SHP77 (cell line): ENCODE results near the gene MRPS2.
"Not testable (repeated sequence)": the region's sequence is repeated elsewhere in the genome, so short reads cannot be mapped to it uniquely, and the experiment has no call there.

Experiments used
- DNase-seq, 2 experiments: peaks; one replicate each; lab custom pipeline; 2025; lab: John Stamatoyannopoulos, UW

Gene MRPS2

DNA sequence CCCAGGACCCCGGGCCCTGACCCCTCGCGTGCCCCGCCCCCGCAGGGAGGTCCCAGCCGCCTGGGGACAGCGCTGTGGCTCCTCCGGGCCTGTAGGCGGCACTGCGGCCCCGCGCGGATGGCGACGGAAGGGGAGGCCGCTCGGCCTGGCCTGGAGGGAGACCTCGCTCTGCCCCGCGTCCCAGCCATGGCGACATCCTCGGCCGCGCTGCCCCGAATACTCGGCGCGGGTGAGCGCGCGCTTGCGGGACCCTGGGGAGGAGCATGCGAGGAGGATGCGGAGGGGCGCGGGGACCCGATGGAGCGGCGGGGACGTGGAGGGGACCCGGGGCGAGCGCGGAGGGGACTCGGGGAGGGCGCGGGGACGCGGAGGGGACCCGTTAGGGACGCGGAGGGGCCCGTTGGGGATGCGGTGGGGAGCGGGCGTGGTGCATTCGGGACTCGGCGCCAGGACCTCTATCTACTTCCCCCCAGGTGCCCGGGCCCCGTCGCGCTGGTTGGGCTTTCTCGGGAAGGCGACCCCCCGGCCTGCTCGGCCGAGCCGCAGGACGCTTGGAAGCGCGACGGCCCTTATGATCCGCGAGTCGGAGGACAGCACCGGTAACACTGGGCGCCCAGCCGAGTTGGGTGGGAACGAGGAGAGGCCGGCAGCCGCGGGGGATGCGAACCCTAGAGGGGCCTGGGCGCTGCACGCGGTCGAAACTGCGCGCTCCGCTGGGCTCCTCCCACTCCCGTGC, at the start of gene MRPS2:
Gene MRPS2 (plus strand): TSS at position 158 of the 736 bp plus-strand sequence. CDS start 29 bp downstream, at position 187.
- peak; percentile 63 to 85 for DNase-seq

DNA sequence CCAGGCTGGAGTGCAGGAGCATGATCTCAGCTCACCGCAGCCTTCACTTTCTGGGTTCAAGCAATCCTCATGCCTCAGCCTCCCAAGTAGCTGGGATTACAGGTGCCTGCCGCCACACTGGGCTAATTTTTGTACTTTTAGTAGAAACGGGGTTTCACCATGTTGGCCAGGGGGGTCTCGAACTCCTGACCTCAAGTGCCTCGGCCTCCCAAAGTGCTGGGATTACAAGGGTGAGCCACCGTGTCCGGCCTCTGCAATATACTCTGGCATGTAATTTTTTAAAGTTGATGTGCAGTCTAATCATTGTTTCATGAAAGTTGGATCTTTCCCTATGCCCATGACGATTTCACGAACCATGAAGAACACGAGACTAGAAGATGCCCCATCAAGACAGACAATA, 49.5 kb upstream of the MRPS2 start:
- DNase-seq: no peak

DNA sequence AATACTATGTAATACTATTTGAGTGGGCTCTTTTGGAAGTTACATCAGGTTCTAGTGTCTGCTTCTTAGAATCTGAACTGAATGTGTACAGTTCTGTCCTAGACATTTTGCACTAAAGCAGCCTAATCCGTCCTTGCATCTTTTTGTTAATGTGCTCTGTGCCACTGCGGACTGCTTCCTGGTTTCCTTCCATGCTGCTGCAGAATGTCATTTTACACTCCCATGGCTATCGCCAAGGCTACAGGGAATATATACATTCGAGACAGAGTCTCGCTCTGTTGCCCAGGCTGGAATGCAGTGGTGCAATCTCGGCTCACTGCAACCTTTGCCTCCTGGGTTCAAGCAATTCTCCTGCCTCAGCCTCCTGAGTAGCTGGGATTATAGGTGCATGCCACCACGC, 48.6 kb upstream of the MRPS2 start:
- not testable (repeated sequence) for DNase-seq

DNA sequence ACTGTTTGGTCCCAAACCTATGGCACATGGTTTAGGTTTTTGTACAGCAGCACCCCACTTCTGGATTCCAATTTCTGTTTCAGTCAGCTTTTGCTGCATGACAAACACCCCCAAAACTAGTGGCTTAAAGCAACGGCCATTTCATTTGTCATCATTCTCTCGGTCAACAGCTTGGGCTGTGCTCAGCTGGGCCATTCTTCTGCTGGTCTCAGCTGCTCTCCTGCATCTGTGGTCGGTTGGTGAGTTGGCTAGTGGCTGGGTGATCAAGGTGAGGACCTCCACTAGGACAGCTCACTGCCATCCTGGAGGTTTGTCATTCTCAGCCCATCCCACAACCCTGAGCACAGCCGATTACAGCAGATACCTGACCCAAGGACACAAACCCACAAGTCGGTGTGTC, 45.7 kb upstream of the MRPS2 start:
- DNase-seq: no peak

DNA sequence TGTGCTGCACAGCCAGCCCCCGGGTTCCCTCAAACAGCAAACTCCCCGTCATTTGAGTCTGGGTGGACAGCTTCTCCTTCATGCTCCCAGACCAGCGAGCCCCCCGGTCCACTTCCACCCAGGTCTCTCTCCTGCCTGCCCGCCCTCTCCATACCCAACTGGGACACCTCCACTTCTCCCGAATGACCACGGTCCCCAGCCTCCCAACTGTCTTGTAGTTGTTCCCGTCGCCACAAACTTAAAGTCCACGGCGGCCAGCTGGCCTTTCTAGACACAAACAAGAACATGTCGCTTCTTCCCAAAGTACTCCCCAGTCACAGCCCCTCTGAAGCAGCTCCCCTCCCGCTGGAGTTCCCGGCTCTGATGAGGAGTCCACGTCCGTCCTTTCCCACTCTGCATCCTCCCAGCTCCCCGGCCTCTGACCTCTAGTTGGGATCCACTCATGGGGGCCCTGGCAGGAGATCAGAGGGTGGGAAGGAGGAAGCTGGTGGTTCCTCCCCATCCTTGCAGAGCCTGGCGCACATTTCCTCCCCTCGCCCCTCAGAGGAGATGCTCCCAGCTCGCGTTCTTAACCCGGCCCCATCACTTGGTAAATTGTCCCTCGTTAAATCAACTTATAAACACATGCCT, 45.0 kb upstream of the MRPS2 start:
- no peak for DNase-seq

DNA sequence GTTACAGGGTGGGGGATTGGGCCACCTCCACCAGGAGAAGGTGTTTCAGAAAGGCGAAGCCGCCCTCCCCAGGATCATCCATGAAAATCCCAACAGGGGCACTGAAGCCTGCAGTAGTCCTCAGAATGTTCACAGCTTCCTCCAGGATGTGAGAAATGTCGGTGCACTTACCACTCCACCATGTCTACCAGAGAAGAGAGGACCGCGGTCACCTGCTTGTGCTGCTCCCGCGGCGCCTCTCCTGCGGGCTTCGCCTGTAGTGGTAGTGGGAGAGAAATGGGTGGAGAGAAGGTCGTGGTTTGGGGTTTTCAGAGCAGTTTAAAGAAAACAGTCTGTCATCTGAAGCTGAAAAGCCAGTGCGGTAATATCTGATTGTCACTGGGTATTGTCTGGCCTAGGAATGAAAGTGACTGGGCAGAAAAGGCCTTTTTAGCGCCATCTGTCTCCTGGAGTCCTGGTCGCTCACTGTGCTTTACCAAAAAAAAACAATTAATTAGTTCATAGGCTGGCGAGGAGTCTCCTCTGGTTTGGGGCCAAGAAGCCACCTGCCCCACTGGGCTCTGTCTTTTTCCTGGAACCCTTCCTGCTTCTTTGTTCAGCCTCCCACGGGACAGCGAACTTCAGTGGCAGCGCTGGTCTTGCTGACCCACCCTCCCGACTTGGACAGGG, 43.9 kb upstream of the MRPS2 start:
- DNase-seq: no peak

DNA sequence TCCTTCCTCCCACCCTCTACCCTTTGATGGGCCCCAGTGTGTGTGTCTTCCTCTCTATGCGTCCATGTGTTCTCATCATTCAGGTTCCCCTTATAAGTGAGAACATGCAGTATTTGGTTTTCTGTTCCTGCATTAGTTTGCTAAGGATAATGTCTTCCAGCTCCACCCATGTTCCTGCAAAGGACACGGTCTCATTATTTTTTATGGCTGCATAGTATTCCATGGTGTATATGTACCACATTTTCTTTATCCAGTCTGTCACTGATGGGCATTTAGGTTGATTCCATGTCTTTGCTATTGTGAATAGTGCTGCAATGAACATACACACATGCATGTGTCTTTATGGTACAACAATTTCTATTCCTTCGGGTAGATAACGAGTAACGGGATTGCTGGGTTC, 42.0 kb upstream of the MRPS2 start:
- not testable (repeated sequence) for DNase-seq

DNA sequence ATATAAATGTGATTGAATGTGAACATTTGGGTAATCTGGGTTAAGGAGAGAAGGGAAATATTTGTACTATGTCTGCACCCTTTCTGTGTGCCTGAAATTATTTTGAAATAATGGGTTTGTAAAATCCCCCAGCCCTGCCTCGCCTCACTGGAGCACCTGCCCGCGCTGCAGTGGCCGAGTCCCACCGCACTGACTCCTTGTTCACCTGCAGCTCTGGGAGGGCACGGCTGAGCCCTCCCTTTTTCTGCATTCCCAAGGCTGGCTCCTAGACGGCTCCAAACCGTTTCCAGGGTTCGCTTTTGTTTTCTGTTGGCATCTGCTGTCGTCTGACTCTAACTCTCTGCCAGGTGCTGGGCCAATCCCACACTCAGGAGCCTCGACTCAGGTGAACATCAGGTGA, 38.5 kb upstream of the MRPS2 start:
- DNase-seq: no peak

DNA sequence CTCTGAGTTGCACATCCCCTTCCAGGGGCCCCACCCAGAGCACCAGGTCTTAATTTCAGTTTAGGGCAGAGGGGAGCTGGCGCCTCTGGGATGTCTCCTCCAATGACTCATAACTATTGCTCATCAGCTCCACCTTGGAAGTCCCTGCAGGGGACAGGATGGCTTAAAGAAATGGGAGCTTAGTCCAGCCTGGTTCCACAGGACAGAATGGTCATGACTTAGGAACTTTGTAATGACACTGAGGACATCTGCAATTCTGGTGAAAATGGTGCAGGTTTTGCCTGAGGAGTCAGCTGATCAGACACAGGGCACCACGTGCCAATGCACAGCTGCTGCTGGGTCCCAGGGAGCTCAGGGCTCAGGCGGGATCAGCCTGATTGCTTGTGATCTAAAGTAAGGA, 37.3 kb upstream of the MRPS2 start:
- DNase-seq: no peak

DNA sequence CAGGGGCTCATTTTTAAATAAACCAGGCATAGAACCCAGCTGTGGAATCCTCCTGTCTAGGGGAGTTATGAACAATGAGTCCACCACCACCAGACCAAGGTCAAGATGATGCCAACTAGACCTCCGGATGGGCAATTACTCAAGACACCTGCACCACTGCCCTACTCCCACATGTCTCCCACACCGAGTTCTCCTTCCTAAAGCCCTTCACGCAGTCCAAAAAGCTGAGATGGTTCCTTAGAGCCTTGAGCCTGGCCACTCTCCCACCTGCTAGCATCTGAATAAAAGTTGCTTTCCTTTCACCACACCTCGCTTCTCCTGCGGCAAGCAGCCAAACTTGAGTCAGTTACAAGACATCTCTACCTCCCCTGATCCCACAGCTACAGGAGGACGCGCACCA, 36.3 kb upstream of the MRPS2 start:
- DNase-seq: no peak

DNA sequence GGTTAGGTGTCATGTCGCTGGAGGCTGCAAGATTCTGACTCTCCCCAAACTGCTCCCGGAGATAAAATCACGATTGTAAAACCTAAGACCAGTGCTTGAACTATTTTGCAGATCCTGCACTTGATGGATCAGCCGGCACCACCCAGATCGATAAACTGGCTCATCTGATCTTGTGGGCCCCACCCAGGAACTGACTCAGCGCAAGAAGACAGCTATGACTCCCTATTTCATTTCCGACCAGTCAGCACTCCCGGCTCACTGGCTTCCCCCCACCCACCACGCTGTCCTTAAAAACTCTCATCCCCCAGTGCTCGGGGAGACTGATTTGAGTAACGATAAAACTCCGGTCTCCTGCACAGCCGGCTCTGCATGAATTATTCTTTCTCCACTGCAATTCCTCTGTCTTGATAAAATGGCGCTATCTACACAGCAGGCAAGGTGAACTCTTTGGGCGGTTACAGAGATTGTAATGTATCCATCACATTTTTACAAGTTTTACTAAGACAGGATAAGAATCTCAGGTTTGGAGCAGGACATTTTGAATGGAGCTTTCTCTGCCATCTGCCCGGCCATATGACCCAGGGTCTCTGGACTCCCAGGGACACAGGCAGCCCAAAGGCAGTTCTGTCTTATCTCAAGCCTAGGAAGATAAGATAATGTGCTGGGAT, 31.5 kb upstream of the MRPS2 start:
- DNase-seq: no peak

DNA sequence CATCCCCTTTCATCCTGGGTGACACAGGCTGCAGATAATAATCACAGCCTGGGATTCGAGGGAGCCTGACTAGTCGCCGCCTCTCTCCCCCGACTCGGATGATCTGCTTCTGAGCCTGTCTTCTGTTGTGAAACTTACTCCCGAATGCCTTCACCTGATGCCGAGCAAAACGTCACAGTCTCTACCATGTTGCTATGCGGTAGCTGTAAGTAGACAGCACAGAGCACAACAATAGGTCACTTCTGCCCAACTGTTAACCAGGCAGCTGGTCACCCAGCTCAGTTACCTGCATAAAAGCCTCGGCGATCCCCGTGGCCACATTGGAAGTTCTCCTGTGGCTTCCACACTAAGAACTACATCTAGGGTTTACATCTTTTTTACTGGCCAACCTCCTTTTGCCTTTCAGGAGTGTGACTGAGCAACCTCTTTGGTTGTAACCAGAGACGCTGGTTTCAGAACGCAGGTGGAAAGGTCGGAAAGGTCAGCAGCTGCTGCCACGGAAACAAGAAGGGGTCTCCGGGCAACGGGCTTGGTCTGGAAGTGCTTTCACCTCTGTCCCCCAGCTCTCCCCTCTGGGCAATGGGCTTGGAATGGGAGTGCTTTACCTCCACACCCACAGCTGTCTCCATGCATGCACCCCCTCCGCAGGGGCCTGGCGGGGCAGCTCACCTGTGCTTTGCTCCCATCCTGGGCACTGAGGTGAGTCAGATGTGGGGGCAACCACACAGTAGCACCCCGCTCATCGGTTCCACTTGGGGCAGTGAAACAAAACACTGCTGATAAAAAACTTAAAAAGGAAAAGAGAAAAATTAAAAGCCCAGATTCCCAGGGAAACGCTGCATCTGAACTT, 28.5 kb upstream of the MRPS2 start:
- peak in 1 of 2 experiments; percentile 26 for DNase-seq

DNA sequence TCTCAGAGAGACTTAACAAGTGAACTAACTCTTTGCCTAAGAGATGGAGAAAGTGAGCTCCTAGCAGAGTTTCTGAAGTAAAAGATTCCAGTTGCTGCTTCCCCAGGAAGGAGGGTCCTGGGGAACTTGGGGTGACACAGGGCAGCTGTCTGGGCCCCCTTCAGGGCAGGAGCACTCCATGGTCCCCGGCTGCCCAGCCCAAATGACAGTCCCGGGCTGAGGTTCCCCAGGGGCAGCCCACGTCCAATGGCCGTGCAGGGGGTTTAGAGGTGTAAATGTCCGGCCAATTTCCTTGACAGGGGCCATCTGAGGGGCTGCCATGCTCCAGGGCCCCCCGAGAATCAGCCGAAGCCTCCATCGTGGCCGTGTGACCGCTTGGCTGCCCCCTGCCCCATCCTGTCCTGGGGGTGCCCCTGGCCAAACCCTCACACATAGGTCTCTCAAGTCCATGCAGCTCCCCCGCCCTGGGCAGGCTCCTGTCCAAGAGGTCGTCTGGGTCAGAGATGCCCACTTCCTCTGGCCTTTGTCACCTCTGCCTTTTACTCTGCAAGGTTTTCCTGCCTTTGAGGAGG, 26.4 kb upstream of the MRPS2 start:
- DNase-seq: no peak

DNA sequence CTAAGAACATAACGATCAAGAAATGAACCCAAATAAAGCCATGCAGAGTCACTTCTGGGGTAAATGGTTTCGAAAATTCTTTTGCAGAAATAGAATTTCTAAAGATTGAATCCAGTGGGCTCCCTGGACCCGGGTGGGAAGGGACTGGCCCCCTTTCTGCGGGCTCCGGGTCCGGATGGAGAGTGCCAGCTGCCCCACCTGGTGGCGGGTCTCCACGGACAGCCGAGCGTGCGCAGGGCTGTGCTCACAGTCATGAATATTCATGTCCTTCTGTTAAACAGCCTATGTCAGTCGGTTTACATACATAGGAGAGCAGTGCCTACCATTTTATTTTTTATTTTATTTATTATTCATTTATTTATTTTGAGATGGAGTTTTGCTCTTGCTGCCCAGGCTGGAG, 25.6 kb upstream of the MRPS2 start:
- DNase-seq: peak; percentile 9 to 19

DNA sequence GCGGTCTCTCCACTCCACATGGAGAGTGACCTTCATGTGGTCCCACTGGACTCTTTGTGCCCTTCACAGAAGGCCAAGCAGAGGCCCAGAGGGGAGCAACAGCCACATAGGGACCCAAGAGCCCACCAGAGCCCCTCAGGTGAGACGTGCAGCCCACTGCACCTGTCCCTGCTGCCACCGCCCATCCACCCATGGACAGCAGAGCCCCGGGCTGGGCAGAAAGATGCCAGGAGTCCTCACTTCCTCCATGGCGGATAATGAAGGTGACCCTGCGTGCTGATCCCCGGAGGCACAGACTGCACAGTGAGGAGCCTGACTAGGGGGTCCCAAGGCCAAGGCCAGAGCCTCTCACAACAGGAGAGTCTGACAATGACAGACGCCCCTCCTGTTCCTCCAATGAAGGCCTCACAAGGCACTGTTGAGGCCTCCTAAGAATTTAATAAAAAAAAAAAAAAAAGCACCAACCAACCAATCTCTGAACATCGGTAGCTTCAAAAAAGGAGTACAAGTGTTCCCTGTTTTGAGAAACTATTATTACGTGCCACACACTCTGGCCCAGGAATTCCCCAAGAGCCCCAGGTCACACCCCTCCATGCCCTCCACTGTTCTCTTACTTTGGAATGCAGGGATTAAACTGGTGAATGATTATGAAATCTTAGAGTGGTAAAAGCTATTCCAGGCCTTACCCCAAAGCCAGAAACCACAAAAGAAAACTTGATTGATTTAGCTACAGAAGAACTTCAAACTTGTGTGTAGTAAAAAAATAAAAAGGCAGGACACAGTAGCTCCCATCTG, 23.7 kb upstream of the MRPS2 start:
- no peak for DNase-seq

DNA sequence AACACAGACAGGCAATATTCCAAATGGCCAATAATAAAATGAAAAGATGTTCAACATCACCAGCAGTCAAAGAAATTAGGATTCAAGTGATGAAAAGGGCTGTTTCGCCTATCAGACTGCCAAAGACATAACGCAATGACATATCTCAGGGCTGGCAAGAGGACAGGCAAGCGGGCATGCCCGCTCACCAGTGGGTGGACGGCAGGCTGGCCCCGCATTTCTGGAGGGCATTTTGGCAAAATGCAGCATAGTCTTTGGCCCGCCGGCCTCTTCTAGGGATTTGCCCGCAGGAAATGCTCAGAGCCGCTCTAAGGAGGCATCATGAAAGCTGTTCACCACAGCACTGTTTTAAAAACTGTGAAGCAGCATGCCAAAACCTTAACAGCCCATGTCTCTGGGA, 22.3 kb upstream of the MRPS2 start:
- DNase-seq: no peak

DNA sequence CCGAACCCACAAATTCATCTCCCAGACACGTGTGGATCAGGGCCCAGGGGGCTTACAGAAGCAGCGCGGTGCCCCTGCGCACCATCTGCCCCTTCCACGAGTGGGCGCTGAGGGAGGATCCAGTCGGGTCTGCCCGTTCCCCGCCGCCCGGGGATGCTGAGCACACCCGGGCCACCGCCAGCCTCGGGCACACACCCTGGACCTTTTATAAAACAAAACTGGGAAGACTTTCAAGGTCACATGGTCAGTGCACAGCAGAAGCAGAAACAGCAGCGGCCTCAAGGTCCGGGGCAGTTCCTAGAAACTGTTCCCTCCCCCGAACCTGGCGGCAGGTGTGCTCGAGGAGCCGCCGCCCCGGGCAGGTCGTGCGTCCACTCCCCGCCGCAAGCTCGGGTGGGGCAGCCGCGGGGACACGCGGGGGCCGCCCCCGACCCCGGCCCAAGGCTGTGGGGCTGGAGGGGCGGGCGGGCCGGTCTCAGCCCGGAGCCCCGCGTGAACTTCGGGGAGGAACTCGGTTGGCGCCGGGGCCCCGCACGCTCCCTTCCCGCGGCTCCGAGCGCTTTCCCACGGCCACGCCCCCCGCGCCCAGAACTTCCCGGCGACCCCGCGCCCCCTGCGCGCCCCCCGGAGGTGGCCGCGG, 21.5 kb upstream of the MRPS2 start:
- DNase-seq: peak in 1 of 2 experiments; percentile 37

DNA sequence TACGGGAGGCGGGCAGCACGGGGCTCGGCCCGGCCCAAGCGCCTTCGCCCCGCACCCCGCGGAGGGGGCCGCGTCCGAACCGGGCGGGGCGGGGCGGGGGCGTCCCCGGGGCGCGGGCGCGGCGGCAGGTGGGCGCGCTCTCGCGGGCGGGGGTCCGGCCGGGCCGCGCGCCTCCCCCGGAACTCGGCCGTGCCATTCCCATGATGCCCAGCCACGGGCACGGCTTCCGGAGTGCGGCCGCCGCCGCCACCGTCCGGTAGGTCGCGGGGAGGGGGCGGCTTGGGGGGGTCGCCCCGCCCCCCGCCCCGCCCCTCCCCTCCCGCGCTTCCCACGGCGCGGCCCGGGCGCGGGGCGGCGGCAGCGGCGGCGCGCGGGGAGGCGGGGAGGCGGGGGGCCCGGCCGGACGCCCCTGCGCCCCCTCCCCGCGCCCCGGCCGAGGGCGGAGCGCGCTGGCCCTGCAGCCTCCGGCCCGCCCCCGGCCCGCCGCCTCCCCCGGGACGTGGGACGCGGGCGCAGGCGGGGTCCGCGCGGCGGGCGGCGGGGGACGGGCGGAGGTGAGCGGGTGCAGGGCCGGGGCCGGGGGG, 20.9 kb upstream of the MRPS2 start, which contains the start of gene PPP1R26:
Gene PPP1R26 (plus strand): TSS at position 314 of the 584 bp plus-strand sequence. CDS start 4,729 bp downstream, outside the sequence.
- peak; percentile 13 to 37 for DNase-seq
